Measurements from ENCODE around the gene CLASP1. TPM values are rescaled to one million over a fixed set of nuclear protein-coding genes. Genes with fewer than 3 reads are reported as not detected.
"Not testable (repeated sequence)": the region's sequence is repeated elsewhere in the genome, so short reads cannot be mapped to it uniquely, and the experiment has no call there.

CLASP1 gene
- total RNA-seq, 1 donor from 2014 or later: 95.1 TPM

DNA sequence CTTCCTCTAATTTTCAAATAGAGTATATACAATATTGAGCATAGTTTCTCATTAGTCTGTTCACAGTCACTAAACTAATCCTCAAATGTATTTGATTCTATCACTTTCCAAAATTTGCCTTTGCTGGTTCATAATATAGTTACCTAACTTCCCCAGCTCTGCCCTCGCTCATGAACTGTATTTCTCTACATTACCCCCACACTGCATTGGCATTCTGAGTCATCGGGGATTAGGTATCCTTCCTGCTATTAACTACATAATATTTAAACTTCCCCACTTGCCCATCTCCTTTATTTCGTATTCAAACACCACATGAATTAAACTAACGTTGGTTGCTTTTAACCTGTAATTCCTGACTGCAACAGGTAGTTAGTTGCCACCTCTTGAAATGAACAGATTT, 14.8 kb upstream of the CLASP1 start:
- no peaks in the 10 kb centered on the region for H3K9me3 Mint-ChIP-seq (ENCODE audit: unreplicated experiment)
- no peak for DNase-seq (ENCODE audit: low spot score)
- H3K4me1 Mint-ChIP-seq (ENCODE audit: unreplicated experiment): no peaks in the 10 kb centered on the region
- TF ChIP-seq, protein P1, sequence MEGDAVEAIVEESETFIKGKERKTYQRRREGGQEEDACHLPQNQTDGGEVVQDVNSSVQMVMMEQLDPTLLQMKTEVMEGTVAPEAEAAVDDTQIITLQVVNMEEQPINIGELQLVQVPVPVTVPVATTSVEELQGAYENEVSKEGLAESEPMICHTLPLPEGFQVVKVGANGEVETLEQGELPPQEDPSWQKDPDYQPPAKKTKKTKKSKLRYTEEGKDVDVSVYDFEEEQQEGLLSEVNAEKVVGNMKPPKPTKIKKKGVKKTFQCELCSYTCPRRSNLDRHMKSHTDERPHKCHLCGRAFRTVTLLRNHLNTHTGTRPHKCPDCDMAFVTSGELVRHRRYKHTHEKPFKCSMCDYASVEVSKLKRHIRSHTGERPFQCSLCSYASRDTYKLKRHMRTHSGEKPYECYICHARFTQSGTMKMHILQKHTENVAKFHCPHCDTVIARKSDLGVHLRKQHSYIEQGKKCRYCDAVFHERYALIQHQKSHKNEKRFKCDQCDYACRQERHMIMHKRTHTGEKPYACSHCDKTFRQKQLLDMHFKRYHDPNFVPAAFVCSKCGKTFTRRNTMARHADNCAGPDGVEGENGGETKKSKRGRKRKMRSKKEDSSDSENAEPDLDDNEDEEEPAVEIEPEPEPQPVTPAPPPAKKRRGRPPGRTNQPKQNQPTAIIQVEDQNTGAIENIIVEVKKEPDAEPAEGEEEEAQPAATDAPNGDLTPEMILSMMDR (IDR thresholded peaks at IDR 0.05; ENCODE audit: unreplicated experiment): no peak
- H3K27me3 Mint-ChIP-seq (ENCODE audit: unreplicated experiment): no peaks in the 10 kb centered on the region
- H3K27ac Mint-ChIP-seq (ENCODE audit: unreplicated experiment): no peak overlapping the region
- H3K36me3 Mint-ChIP-seq (ENCODE audit: low read depth, unreplicated experiment): no peaks in the 10 kb centered on the region
- H3K4me3 Mint-ChIP-seq (ENCODE audit: unreplicated experiment): no peak overlapping the region

DNA sequence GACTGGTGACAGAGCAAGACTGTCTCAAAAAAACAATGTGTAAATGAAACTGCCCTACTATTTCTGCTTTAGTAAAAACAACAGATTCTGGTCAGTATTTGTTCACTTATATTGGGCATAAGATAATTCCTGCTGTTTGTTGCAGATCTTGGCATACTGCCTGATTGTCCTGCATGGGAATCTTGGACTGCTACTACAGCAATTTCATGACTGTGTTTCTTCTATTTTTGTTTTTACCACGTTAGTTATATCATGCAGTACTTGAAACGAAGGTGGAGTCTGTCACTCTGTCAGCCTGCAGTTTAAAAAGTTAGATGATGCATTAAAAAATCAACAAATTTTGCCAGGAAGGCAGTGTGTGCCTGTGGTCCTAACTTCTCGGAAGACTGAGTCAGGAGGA, 14.2 kb upstream of the CLASP1 start:
- DNase-seq (ENCODE audit: low spot score): no peak
- H3K4me1 Mint-ChIP-seq (ENCODE audit: unreplicated experiment): no peaks in the 10 kb centered on the region
- no peaks in the 10 kb centered on the region for H3K36me3 Mint-ChIP-seq (ENCODE audit: low read depth, unreplicated experiment)
- no peaks in the 10 kb centered on the region for H3K27me3 Mint-ChIP-seq (ENCODE audit: unreplicated experiment)
- H3K27ac Mint-ChIP-seq (ENCODE audit: unreplicated experiment): no peak overlapping the region
- TF ChIP-seq, protein P1 (IDR thresholded peaks at IDR 0.05; ENCODE audit: unreplicated experiment): no peak
- H3K9me3 Mint-ChIP-seq (ENCODE audit: unreplicated experiment): no peaks in the 10 kb centered on the region
- no peak overlapping the region for H3K4me3 Mint-ChIP-seq (ENCODE audit: unreplicated experiment)

DNA sequence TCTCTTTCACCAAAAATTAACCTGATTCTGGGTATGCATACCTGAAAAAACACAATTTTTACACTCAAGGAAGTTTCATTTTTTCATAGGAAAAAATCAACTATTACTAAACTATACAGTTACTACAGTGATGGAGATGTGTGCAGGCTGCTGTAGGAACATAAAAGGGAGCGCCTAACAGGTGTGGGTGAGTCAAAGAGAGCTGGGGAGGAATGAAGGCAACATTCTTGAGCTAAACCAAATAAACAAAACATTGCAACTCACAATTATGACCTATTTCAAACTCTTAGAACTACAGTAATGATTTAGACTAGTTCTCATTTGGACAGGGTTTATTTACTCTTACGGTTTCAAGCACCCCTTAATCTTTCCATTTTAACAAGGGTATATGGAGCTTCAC, 13.4 kb upstream of the CLASP1 start:
- Mint-ChIP-seq H3K27ac (ENCODE audit: unreplicated experiment) (no peak overlapping the region), H3K9me3 (ENCODE audit: unreplicated experiment) (no peaks in the 10 kb centered on the region), H3K36me3 (ENCODE audit: low read depth, unreplicated experiment) (no peaks in the 10 kb centered on the region), H3K4me3 (ENCODE audit: unreplicated experiment) (no peak overlapping the region), H3K4me1 (ENCODE audit: unreplicated experiment) (no peaks in the 10 kb centered on the region), H3K27me3 (ENCODE audit: unreplicated experiment) (no peaks in the 10 kb centered on the region)
- TF ChIP-seq, protein P1 (IDR thresholded peaks at IDR 0.05; ENCODE audit: unreplicated experiment): no peak
- no peak for DNase-seq (ENCODE audit: low spot score)

DNA sequence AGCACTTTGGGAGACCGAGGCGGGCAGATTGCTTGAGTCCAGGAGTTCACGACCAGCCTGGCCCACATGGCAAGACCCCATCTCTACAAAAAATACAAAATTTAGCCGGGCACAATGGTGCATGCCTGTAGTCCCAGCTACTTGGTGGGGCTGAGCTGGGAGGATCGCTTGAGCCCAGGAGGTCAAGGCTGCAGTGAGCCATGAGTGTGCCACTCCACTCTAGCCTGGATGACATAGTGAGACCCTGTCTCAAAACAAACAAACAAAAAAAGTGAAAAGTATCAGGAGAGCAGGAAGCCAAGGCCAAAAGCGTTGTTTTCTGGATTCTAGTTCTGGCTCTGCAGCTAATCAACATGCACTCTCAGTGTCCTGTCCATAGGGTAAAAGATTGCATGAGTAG, 10.7 kb upstream of the CLASP1 start:
- TF ChIP-seq, protein P1 (IDR thresholded peaks at IDR 0.05; ENCODE audit: unreplicated experiment): no peak
- Mint-ChIP-seq H3K4me1 (ENCODE audit: unreplicated experiment) (no peaks in the 10 kb centered on the region), H3K27me3 (ENCODE audit: unreplicated experiment) (no peaks in the 10 kb centered on the region), H3K36me3 (ENCODE audit: low read depth, unreplicated experiment) (no peaks in the 10 kb centered on the region), H3K27ac (ENCODE audit: unreplicated experiment) (no peak overlapping the region), H3K4me3 (ENCODE audit: unreplicated experiment) (no peak overlapping the region), H3K9me3 (ENCODE audit: unreplicated experiment) (no peaks in the 10 kb centered on the region)
- no peak for DNase-seq (ENCODE audit: low spot score)

DNA sequence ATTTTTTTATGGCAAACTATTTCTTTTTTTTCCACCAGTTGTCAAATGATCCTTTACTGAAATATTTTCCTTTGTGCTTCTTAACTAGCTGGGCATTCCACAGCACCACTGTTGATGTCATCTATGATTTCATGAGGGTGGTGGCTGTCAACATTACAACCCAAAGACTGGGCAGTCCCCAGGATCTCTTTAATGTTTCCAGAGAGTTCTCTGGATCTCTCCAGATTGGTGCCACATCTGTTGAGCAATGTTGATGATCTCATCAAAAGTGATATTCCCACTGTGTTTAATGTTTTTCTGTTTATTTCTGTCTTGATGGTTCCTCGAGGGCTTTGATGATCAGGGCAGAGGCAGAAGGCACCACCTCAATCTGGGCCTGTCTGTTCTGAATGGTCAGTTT, 9.1 kb upstream of the CLASP1 start:
- not testable (repeated sequence) for DNase-seq (ENCODE audit: low spot score); H3K27me3 Mint-ChIP-seq (ENCODE audit: unreplicated experiment); H3K4me1 Mint-ChIP-seq (ENCODE audit: unreplicated experiment); H3K4me3 Mint-ChIP-seq (ENCODE audit: unreplicated experiment); H3K36me3 Mint-ChIP-seq (ENCODE audit: low read depth, unreplicated experiment); H3K9me3 Mint-ChIP-seq (ENCODE audit: unreplicated experiment); H3K27ac Mint-ChIP-seq (ENCODE audit: unreplicated experiment)

DNA sequence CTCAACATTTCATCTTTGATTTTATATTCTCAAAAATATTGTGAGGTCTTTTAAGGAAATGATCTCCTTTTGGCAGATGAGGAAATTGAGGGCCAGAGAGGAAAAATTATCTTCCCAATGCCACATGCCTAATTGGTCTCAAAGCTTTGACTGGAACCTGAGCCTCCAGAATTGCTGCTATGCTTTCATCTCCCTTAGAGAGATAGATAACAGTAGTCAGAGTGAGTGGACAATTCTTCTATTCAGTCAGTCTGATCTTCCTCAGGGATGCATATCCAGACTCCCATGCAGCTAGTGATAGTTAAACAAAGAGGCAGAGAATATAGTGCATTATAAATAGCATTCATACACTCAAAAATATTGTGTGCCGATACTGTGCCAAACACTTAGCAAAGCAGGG, 3.8 kb upstream of the CLASP1 start:
- peaks cover 13% of the 10 kb centered on the region for H3K27me3 Mint-ChIP-seq (ENCODE audit: unreplicated experiment)
- H3K9me3 Mint-ChIP-seq (ENCODE audit: unreplicated experiment): no peaks in the 10 kb centered on the region
- TF ChIP-seq, protein P1 (IDR thresholded peaks at IDR 0.05; ENCODE audit: unreplicated experiment): no peak
- H3K36me3 Mint-ChIP-seq (ENCODE audit: low read depth, unreplicated experiment): peaks cover 4% of the 10 kb centered on the region
- H3K4me1 Mint-ChIP-seq (ENCODE audit: unreplicated experiment): peaks cover 22% of the 10 kb centered on the region
- no peak for DNase-seq (ENCODE audit: low spot score)
- no peak overlapping the region for H3K4me3 Mint-ChIP-seq (ENCODE audit: unreplicated experiment)
- H3K27ac Mint-ChIP-seq (ENCODE audit: unreplicated experiment): no peak overlapping the region
